Calu3 (cell line): Measurements from ENCODE around the gene CALHM6. TPM values are rescaled to one million over a fixed set of nuclear protein-coding genes. Genes with fewer than 3 reads are reported as not detected.

ENCODE experiments used
- BruUV-seq: library from RNA; stranded (reverse); fragments of 400-500 nt; replicated peaks from 2 replicates; lab custom pipeline; 2021; lab: Mats Ljungman, UMichigan
- CTCF ChIA-PET: fragments of 300-600 bp; sonication (Branson Sonifier 250); formaldehyde crosslinking; loops from one replicate; lab custom pipeline; 2022; ENCODE audit warnings: antibody characterized with exemption; lab: Charles Lee
- DNase-seq: peaks from one replicate; pipeline ENCODE4 v3.0.0; 2022
- H3K27ac Mint-ChIP-seq: one replicate; pipeline ENCODE4 v1.8.0; 2022; ENCODE audit warnings: mixed read lengths; ENCODE audit not compliant: unreplicated experiment
- H3K27me3 Mint-ChIP-seq: one replicate; pipeline ENCODE4 v1.8.0; 2022; ENCODE audit warnings: mixed read lengths; ENCODE audit not compliant: unreplicated experiment
- H3K36me3 Mint-ChIP-seq: one replicate; pipeline ENCODE4 v1.8.0; 2022; ENCODE audit warnings: mild to moderate bottlenecking, moderate library complexity, mixed read lengths; ENCODE audit not compliant: insufficient read depth, unreplicated experiment
- H3K4me1 Mint-ChIP-seq: one replicate; pipeline ENCODE4 v1.8.0; 2022; ENCODE audit warnings: mild to moderate bottlenecking, low read depth, mixed read lengths; ENCODE audit not compliant: unreplicated experiment
- H3K4me3 Mint-ChIP-seq: one replicate; pipeline ENCODE4 v1.8.0; 2022; ENCODE audit warnings: mild to moderate bottlenecking, low read depth, moderate library complexity, mixed read lengths; ENCODE audit not compliant: unreplicated experiment
- H3K9me3 Mint-ChIP-seq: one replicate; pipeline ENCODE4 v1.8.0; 2022; ENCODE audit warnings: low read depth, mixed read lengths; ENCODE audit not compliant: unreplicated experiment
- intact Hi-C: fragments of 100-400 bp; cut with micrococcal nuclease; formaldehyde crosslinking; loops from one replicate; pipeline ENCODE4 v1.10.0; 2022; ENCODE audit not compliant: unreplicated experiment
- total RNA-seq: library from RNA; stranded (reverse); gene quantifications from 2 replicates; pipeline ENCODE4 v1.2.3, GENCODE V29; 2022
- TF ChIP-seq, protein P1 (sequence below): fragments of 200-600 bp; IDR thresholded peaks from one replicate; pipeline ENCODE4 v1.8.0; 2022; ENCODE audit warnings: antibody characterized with exemption; ENCODE audit not compliant: unreplicated experiment

Gene CALHM6
- total RNA-seq, 1 experiment from 2014 or later, result not detected

DNA sequence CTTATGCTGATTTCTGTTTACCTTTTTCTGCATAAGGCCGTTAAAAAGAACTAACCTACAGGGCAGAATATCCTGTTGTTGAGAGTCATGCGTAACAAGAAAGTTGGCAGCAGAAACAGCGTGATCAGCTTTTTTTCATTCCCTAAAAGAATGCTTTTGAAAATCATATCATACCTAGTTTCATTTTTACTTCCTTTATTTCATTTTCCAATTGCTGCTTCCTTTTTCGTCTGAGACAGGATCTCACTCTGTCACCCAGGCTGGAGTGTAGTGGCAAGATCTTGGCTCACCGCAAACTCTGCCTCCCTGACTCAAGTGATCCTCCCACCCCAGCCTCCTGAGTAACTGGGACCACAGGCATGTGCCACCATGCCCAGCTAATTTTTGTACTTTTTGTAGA is 4.1 kb downstream of the CALHM6 start:
- H3K27ac Mint-ChIP-seq, result no peak overlapping the region
- CTCF ChIA-PET, result no interaction called here
- H3K9me3 Mint-ChIP-seq, result no peaks in the 10 kb centered on the region
- intact Hi-C loops, result loop anchor here (10.0 kb wide), 1 partner anchor 1060 kb away; no protein-coding TSS in a partner anchor
- peaks cover 42% of the 10 kb centered on the region for H3K27me3 Mint-ChIP-seq
- no peak overlapping the region for H3K4me3 Mint-ChIP-seq
- H3K36me3 Mint-ChIP-seq, result peaks cover 14% of the 10 kb centered on the region
- DNase-seq, result no peak
- no TSS peak for BruUV-seq
- TF ChIP-seq, protein P1, sequence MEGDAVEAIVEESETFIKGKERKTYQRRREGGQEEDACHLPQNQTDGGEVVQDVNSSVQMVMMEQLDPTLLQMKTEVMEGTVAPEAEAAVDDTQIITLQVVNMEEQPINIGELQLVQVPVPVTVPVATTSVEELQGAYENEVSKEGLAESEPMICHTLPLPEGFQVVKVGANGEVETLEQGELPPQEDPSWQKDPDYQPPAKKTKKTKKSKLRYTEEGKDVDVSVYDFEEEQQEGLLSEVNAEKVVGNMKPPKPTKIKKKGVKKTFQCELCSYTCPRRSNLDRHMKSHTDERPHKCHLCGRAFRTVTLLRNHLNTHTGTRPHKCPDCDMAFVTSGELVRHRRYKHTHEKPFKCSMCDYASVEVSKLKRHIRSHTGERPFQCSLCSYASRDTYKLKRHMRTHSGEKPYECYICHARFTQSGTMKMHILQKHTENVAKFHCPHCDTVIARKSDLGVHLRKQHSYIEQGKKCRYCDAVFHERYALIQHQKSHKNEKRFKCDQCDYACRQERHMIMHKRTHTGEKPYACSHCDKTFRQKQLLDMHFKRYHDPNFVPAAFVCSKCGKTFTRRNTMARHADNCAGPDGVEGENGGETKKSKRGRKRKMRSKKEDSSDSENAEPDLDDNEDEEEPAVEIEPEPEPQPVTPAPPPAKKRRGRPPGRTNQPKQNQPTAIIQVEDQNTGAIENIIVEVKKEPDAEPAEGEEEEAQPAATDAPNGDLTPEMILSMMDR, result no peak
- peaks cover 11% of the 10 kb centered on the region for H3K4me1 Mint-ChIP-seq

- CTCF ChIA-PET, result no interaction called here
These were observed 5.9 kb downstream of the CALHM6 start for GRCh38 chr6:116467096-116467495.

GRCh38 chr6:116467514-116467913 is 6.3 kb downstream of the CALHM6 start:
- H3K9me3 Mint-ChIP-seq, result no peaks in the 10 kb centered on the region
- no peak for DNase-seq
- peaks cover 20% of the 10 kb centered on the region for H3K27me3 Mint-ChIP-seq
- intact Hi-C loops, result loop anchor here (10.0 kb wide), 1 partner anchor 1057 kb away; no protein-coding TSS in a partner anchor
- no peak overlapping the region for H3K4me3 Mint-ChIP-seq
- BruUV-seq, result no TSS peak
- no peaks in the 10 kb centered on the region for H3K4me1 Mint-ChIP-seq
- no peak overlapping the region for H3K27ac Mint-ChIP-seq
- CTCF ChIA-PET, result no interaction called here
- H3K36me3 Mint-ChIP-seq, result peaks cover 4% of the 10 kb centered on the region
- TF ChIP-seq, protein P1, result no peak

More at GRCh38 chr6:116467096-116467495, 5.9 kb downstream of the CALHM6 start:
- H3K4me1 Mint-ChIP-seq, result no peaks in the 10 kb centered on the region
- H3K4me3 Mint-ChIP-seq, result no peak overlapping the region
- DNase-seq, result no peak
- H3K36me3 Mint-ChIP-seq, result peaks cover 7% of the 10 kb centered on the region
- H3K9me3 Mint-ChIP-seq, result no peaks in the 10 kb centered on the region
- TF ChIP-seq, protein P1, result no peak
- intact Hi-C loops, result loop anchor here (10.0 kb wide), 1 partner anchor 1058 kb away; no protein-coding TSS in a partner anchor
- no TSS peak for BruUV-seq
- no peak overlapping the region for H3K27ac Mint-ChIP-seq
- peaks cover 24% of the 10 kb centered on the region for H3K27me3 Mint-ChIP-seq

DNA sequence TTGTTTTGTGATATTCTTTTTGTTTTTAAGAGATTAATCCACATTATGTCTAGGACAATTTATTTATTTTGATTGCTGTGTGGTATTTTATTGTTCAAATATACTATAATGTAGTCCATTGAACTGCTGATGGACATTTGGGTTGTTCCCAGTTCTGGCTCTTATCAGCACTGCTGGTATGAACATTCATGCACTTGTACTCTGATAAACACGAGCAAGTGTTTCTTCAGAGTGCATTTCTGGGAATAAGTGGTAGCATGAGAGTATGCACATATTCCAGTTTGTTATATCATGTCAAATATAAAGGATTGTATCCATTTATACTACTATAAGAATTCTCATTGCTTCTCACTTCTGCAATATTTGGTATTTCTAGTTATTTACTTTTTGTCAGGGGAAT is 7.1 kb downstream of the CALHM6 start:
- CTCF ChIA-PET, result no interaction called here
- Mint-ChIP-seq H3K4me1 (no peaks in the 10 kb centered on the region), H3K36me3 (peaks cover 4% of the 10 kb centered on the region)

More for the DNA sequence above, 7.1 kb downstream of the CALHM6 start:
- Mint-ChIP-seq H3K9me3 (no peaks in the 10 kb centered on the region), H3K27me3 (peaks cover 16% of the 10 kb centered on the region), H3K4me3 (no peak overlapping the region), H3K27ac (no peak overlapping the region)
- intact Hi-C loops, result loop anchor here (10.0 kb wide), 1 partner anchor 1057 kb away; no protein-coding TSS in a partner anchor
- TF ChIP-seq, protein P1, result no peak
- no peak for DNase-seq
- no TSS peak for BruUV-seq
